HG03520 (cell line): Measurements from ENCODE around the gene TAOK1.
"Not testable (repeated sequence)": the region's sequence is repeated elsewhere in the genome, so short reads cannot be mapped to it uniquely, and the experiment has no call there.

Experiments
- ATAC-seq: cut with Tn5 transposase; IDR thresholded peaks from one replicate; pipeline ENCODE4 v1.9.1; 2021; ENCODE audit warnings: mild to moderate bottlenecking, moderate library complexity; ENCODE audit not compliant: unreplicated experiment

The TAOK1 gene

GRCh38 chr17:29526322-29526721, 136.2 kb downstream of the TAOK1 start:
- ATAC-seq, result no peak

GRCh38 chr17:29533976-29534375, 143.8 kb downstream of the TAOK1 start:
- ATAC-seq, result no peak

GRCh38 chr17:29544066-29544465, 153.9 kb downstream of the TAOK1 start:
- ATAC-seq, result no peak

- ATAC-seq, result no peak
Observed at GRCh38 chr17:29546085-29546484, 155.9 kb downstream of the TAOK1 start.

GRCh38 chr17:29546830-29547229, 156.7 kb downstream of the TAOK1 start:
- ATAC-seq, result no peak

GRCh38 chr17:29549177-29549923, 159.2 kb downstream of the TAOK1 start:
- ATAC-seq, result no peak

- ATAC-seq, result no peak
Observed at GRCh38 chr17:29555840-29556239, 165.7 kb downstream of the TAOK1 start.

GRCh38 chr17:29557085-29557738, 167.0 kb downstream of the TAOK1 start:
- no peak for ATAC-seq

GRCh38 chr17:29557739-29558116, 167.6 kb downstream of the TAOK1 start:
- ATAC-seq, result no peak

GRCh38 chr17:29558139-29558538, 168.0 kb downstream of the TAOK1 start:
- not testable (repeated sequence) for ATAC-seq

GRCh38 chr17:29559640-29560039, 169.5 kb downstream of the TAOK1 start:
- ATAC-seq, result no peak

GRCh38 chr17:29560316-29560715, 170.2 kb downstream of the TAOK1 start:
- no peak for ATAC-seq

GRCh38 chr17:29561554-29562517, 171.7 kb downstream of the TAOK1 start:
- no peak for ATAC-seq

GRCh38 chr17:29562615-29563014, 172.5 kb downstream of the TAOK1 start:
- ATAC-seq, result no peak

GRCh38 chr17:29563816-29564215, 173.7 kb downstream of the TAOK1 start:
- ATAC-seq, result no peak

- no peak for ATAC-seq
Observed at GRCh38 chr17:29565643-29566472, 175.7 kb downstream of the TAOK1 start.

- no peak for ATAC-seq
Observed at GRCh38 chr17:29566473-29567303, 176.5 kb downstream of the TAOK1 start, which contains the start of gene ABHD15. TSS of gene ABHD15 (minus strand) at chr17:29567037. CDS start at chr17:29566966, 71 bp downstream.

GRCh38 chr17:29567304-29567553, 177.1 kb downstream of the TAOK1 start:
- ATAC-seq, result no peak

- peak; percentile 44 for ATAC-seq
Observed at GRCh38 chr17:29567554-29568330, 177.6 kb downstream of the TAOK1 start.
